AG04449 (cell line): Measurements from ENCODE around the gene PPP1CA.

Source experiments
- CTCF ChIA-PET: fragments of 350-600 bp; formaldehyde crosslinking; extraction: SDS; loops from one replicate; lab custom pipeline; 2021; ENCODE audit warnings: antibody characterized with exemption; lab: Yijun Ruan, JAX
- POLR2A ChIA-PET: fragments of 400-600, 350-600 bp; formaldehyde crosslinking; extraction: SDS; loops from one replicate; lab custom pipeline; 2020; ENCODE audit warnings: antibody characterized with exemption, inconsistent platforms; lab: Yijun Ruan, JAX
- DNase-seq: peaks from one replicate; pipeline ENCODE4 v3.0.0-alpha.2; 2010; ENCODE audit warnings: low read depth, low spot score
- H3K4me3 ChIP-seq: 2 replicates; pipeline ENCODE4 v1.5.1; 2011; ENCODE audit warnings: low read depth, mild to moderate bottlenecking, control low read depth, low read length
- TF ChIP-seq, protein P1 (sequence below): IDR thresholded peaks from one replicate; pipeline ENCODE4 v1.5.1; 2011; ENCODE audit warnings: mild to moderate bottlenecking, moderate library complexity, low read length, control low read depth, inconsistent platforms; ENCODE audit not compliant: insufficient read depth; ENCODE audit errors: missing control alignments

The PPP1CA gene

DNA sequence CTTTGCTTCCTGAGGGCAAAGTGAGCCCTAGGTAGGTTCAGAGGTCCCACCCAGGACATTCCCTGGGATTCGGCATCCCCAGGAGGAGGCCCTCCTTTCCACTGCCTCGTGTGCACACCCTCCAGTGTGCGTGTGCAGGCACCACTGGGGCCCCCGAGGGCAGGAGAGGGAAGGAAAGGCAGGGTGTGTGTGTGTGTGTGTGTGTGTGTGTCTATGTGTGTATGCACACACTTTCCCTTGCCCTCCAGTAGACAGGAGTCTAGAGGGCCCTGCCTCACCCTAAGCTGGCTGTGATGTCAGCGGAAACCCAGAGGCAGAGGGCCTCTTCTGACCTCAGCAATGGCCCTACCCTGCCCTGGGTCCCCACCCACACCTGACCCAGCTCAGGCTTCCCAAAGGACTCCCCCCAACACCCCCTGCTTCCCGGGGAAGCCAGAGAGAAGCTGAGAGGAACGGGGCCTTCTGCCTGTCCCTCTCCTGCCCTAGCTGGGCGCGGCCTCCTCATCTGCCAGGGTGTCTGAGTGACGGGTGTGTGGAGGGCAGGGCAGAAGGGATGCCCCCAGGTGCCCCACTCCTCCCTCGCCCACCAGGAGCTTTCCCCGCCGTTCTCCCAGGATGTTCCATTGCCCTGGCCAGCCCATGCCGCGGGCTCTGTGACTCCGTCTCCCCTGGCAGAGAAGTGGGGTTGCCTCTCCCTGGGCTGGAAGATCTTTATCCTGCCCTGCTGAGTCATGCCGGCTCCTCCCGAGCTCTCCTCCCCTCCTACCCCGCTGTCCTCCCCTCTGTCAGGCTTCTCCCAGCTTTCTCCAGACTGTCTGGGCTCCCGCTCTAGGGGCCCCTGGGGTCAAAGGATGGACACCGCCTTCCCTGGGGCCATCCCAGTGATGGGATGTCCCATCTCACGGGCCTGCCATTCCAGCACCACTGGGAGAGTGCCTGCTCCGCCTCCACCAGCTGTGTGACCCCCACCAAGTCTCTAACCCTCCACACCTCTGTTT is 22.3 kb downstream of the PPP1CA start:
- POLR2A ChIA-PET, result interaction anchor here (0.6 to 2.9 kb wide), 5 partner anchors 8 to 117 kb away, joined by 3 to 17 read pairs (median 3); partner anchors contain the start of gene POLD4
- H3K4me3 ChIP-seq, result no peak overlapping the region
- CTCF ChIA-PET, result interaction anchor here (1.1 to 47.5 kb wide), 7 partner anchors 2 to 324 kb away, joined by 3 to 2108 read pairs (median 167); partner anchors contain the start of genes CLCF1, GRK2, POLD4 and PPP1CA
- no peak for DNase-seq
- TF ChIP-seq, protein P1, sequence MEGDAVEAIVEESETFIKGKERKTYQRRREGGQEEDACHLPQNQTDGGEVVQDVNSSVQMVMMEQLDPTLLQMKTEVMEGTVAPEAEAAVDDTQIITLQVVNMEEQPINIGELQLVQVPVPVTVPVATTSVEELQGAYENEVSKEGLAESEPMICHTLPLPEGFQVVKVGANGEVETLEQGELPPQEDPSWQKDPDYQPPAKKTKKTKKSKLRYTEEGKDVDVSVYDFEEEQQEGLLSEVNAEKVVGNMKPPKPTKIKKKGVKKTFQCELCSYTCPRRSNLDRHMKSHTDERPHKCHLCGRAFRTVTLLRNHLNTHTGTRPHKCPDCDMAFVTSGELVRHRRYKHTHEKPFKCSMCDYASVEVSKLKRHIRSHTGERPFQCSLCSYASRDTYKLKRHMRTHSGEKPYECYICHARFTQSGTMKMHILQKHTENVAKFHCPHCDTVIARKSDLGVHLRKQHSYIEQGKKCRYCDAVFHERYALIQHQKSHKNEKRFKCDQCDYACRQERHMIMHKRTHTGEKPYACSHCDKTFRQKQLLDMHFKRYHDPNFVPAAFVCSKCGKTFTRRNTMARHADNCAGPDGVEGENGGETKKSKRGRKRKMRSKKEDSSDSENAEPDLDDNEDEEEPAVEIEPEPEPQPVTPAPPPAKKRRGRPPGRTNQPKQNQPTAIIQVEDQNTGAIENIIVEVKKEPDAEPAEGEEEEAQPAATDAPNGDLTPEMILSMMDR, result no peak

DNA sequence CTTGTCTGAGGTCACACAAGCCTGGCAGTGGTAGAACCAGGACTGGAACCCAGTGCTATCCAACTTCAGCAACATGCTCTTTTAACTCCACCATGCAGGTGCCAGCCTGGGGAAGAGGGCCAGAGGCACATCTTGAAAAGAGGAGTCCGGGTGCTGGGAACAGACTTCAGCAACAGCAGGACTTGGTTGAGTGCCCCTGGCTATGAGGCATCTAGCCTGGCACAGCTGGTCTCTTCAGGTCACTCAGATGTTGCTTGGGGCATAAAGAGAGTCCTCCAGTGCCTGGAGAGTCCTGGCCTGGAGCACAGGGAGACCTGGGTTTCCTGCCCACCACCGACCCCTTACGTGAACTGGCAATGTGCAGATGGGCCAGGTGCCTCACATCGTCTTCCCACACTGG is 23.1 kb downstream of the PPP1CA start:
- no peak overlapping the region for H3K4me3 ChIP-seq
- TF ChIP-seq, protein P1, result no peak
- ChIA-PET POLR2A (interaction anchor here (1.0 to 2.9 kb wide), 2 partner anchors 25 to 116 kb away, joined by 3 to 17 read pairs; partner anchors contain the start of gene POLD4), CTCF (interaction anchor here (9.1 to 47.5 kb wide), 5 partner anchors 2 to 115 kb away, joined by 97 to 2108 read pairs (median 310); partner anchors contain the start of genes CLCF1, POLD4, PPP1CA and RAD9A)
- no peak for DNase-seq

DNA sequence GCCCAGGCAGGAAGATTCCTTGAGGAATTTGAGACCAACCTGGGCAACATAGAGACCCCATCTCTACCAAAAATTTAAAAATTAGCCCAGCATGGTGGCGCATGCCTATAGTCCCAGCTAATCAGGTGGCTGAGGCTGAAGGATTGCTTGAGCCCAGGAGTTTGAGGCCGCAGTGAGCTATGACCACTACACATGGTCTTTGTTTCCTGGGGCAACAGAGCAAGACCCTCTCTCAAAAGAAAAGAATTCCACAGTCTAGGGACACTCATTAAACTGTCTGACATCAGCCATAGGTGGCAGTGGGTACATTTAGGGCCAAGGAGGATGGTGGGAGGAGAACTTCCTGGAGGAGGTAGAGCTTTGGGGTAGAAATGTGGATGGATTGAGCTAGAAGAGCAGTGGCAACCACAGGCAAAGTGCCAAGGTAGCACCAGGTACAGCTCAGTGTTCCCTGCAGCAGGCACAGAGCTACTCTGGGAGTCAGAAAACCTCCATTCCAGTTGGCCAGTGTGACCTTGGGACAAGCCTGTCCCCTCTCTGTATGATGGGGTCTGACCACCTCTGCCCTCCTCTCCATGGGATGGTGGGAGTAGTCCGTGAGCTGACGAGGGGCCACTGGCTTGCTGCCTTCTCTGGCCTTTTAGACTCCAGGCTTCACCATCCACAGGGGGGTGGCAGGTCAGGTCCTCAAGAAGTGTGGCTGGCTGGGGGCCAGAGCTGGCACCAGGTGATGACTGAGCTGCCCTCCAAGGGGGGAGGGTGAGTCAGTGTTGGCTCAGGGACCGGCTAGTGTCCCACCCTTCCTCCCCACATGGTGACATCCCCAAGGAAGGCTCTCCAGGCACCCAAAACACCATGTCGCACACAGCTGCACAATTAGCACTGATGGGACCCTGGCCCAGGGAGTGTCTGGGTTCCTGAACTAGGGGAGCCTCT is 24.5 kb downstream of the PPP1CA start:
- DNase-seq, result no peak
- ChIA-PET CTCF (interaction anchor here (1.0 to 47.5 kb wide), 6 partner anchors 4 to 296 kb away, joined by 3 to 2108 read pairs (median 238); partner anchors contain the start of genes CLCF1, POLD4, PPP1CA and RAD9A), POLR2A (interaction anchor here (2.2 kb wide), 1 partner anchor 23 kb away, joined by 13 read pairs; the partner anchor contains the start of gene POLD4)
- no peak overlapping the region for H3K4me3 ChIP-seq
- TF ChIP-seq, protein P1, result no peak

DNA sequence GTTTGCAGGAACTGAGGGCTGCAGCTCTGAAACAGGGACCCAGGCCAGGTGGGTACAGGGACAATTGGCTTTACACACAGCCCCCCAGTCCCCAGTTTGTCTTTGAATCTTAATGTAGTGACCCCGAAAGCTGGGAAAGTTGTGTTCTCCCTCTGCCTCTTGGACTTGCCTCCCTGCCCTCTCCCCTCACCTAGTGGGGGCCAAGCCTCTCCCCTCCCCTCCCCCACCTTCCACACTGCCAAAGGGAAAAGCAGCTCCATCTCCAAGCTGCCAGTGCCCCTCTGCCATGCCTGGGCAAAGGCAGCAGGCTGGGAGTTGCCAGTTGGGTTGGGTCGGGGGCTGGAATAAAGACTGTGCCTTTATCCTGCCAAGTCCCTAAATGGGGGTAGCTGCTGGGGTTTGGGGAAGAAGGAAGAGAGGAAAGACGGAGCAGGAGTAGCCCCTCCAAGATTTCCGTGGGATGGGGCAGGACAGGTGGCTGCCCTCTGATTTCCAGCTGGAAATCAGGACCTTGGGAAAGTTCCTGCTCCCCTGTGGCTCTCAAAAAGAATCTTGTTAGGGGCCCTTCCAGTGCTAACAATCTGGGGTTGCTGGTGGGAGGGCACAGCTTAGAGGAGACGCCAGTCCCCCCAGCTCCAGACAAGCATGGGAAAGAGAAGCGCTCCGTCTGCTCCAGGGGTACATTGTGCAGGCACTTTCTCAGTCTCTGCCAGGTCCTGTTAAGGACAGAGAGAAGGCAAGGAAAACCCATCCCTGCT is 25.4 kb downstream of the PPP1CA start:
- no peak overlapping the region for H3K4me3 ChIP-seq
- DNase-seq, result no peak
- ChIA-PET POLR2A (interaction anchor here (0.7 to 2.2 kb wide), 2 partner anchors 14 to 23 kb away, joined by 4 to 13 read pairs; partner anchors contain the start of gene POLD4), CTCF (interaction anchor here (1.0 to 47.5 kb wide), 7 partner anchors 5 to 295 kb away, joined by 3 to 2108 read pairs (median 167); partner anchors contain the start of genes CLCF1, POLD4, PPP1CA and RAD9A)
- TF ChIP-seq, protein P1, result no peak
